Ovary (tissue), 3 donors: ENCODE data around the gene PDK3.

Experiments used
- CTCF ChIP-seq, 3 donors: fragments of 450-650 bp in 2 of 3; fragments of 200-600 bp in 1 of 3; IDR thresholded peaks; one replicate each; pipeline versions ENCODE4 v1.5.1 to v1.8.0; 2016 to 2022; ENCODE audit warnings: antibody characterized with exemption in 3 of 3, mild to moderate bottlenecking in 1 of 3
- POLR2A ChIP-seq: fragments of 450-650 bp; IDR thresholded peaks from one replicate; pipeline ENCODE4 v1.6.1; 2017; ENCODE audit warnings: antibody characterized with exemption, mild to moderate bottlenecking, moderate library complexity
- donor health status: DM: no; HTN: no; CAD: no.

- TF ChIP-seq CTCF (IDR thresholded peaks at IDR 0.05) = no peak
- TF ChIP-seq POLR2A = no peak
Observed at GRCh38 chrX:24426340-24426913, 38.7 kb upstream of the PDK3 start.
